Astrocyte (in vitro differentiated cells and primary cell): ENCODE data around the gene MGMT. TPM values are rescaled to one million over a fixed set of nuclear protein-coding genes. Genes with fewer than 3 reads are reported as not detected.

Experiments used
- DNase-seq: peaks from one replicate; pipeline ENCODE4 v3.0.0-alpha.2; 2010; ENCODE audit warnings: low read depth
- FAIRE-seq: peaks from 2 replicates; lab custom pipeline; 2011; peaks lifted over from hg19 to GRCh38; lab: Jason Lieb, UNC
- H2AFZ ChIP-seq: 2 replicates; pipeline ENCODE4 v1.6.0; 2012; ENCODE audit warnings: low read depth, low read length, inconsistent platforms
- H3K27ac ChIP-seq: 2 replicates; pipeline ENCODE4 v1.5.1; 2011; ENCODE audit warnings: low read depth, low read length, inconsistent platforms
- H3K27me3 ChIP-seq: 2 replicates; pipeline ENCODE4 v1.6.0; 2011; ENCODE audit warnings: low read length, inconsistent platforms; ENCODE audit not compliant: insufficient read depth
- H3K36me3 ChIP-seq: 2 replicates; pipeline ENCODE4 v1.5.1; 2011; ENCODE audit warnings: low read length, inconsistent platforms; ENCODE audit not compliant: insufficient read depth
- H3K4me1 ChIP-seq: 2 replicates; pipeline ENCODE4 v1.5.1; 2011; ENCODE audit warnings: low read length, inconsistent platforms; ENCODE audit not compliant: insufficient read depth
- H3K4me2 ChIP-seq: 2 replicates; pipeline ENCODE4 v1.6.0; 2012; ENCODE audit warnings: low read length, inconsistent platforms
- H3K4me3 ChIP-seq: 2 replicates; pipeline ENCODE4 v1.5.1; 2011; ENCODE audit warnings: low read depth, mild to moderate bottlenecking, low read length, inconsistent platforms; ENCODE audit not compliant: insufficient read depth
- H3K79me2 ChIP-seq: 2 replicates; pipeline ENCODE4 v1.6.0; 2012; ENCODE audit warnings: mild to moderate bottlenecking, low read length, inconsistent platforms; ENCODE audit not compliant: insufficient read depth
- H3K9ac ChIP-seq: 2 replicates; pipeline ENCODE4 v1.6.0; 2012; ENCODE audit warnings: mild to moderate bottlenecking, low read length, inconsistent platforms
- H3K9me3 ChIP-seq: 2 replicates; pipeline ENCODE4 v1.5.1; 2012; ENCODE audit warnings: low read depth, mild to moderate bottlenecking, low read length, inconsistent platforms; ENCODE audit not compliant: insufficient read depth
- H4K20me1 ChIP-seq: 2 replicates; pipeline ENCODE4 v1.6.0; 2012; ENCODE audit warnings: low read length, inconsistent platforms; ENCODE audit not compliant: insufficient read depth
- H3K27ac Mint-ChIP-seq: one replicate; pipeline ENCODE4 v1.8.0; 2021; ENCODE audit warnings: mild to moderate bottlenecking, mixed read lengths; ENCODE audit not compliant: unreplicated experiment
- H3K27me3 Mint-ChIP-seq: one replicate; pipeline ENCODE4 v1.8.0; 2021; ENCODE audit warnings: low read depth, mixed read lengths; ENCODE audit not compliant: unreplicated experiment
- H3K36me3 Mint-ChIP-seq: one replicate; pipeline ENCODE4 v1.8.0; 2021; ENCODE audit warnings: low read depth, mixed read lengths; ENCODE audit not compliant: unreplicated experiment
- H3K4me1 Mint-ChIP-seq: one replicate; pipeline ENCODE4 v1.8.0; 2021; ENCODE audit warnings: low read depth, mixed read lengths; ENCODE audit not compliant: unreplicated experiment
- H3K4me3 Mint-ChIP-seq: one replicate; pipeline ENCODE4 v1.8.0; 2021; ENCODE audit warnings: mild to moderate bottlenecking, moderate library complexity, mixed read lengths; ENCODE audit not compliant: unreplicated experiment
- H3K9me3 Mint-ChIP-seq: one replicate; pipeline ENCODE4 v1.8.0; 2021; ENCODE audit warnings: mild to moderate bottlenecking, mixed read lengths; ENCODE audit not compliant: unreplicated experiment
- CTCF ChIP-seq: IDR thresholded peaks from 2 replicates; pipeline ENCODE4 v1.5.1; 2011; ENCODE audit warnings: low read depth, mild to moderate bottlenecking, inconsistent platforms, low read length, moderate library complexity; ENCODE audit not compliant: insufficient read depth
- EZH2 ChIP-seq: IDR thresholded peaks from 2 replicates; pipeline ENCODE4 v1.6.1; 2012; ENCODE audit warnings: mild to moderate bottlenecking, low read length, inconsistent platforms; ENCODE audit not compliant: insufficient read depth
- total RNA-seq: library from RNA; stranded (reverse); gene quantifications from 2 replicates; pipeline ENCODE4 v1.2.1, GENCODE V29; 2021

MGMT gene
- total RNA-seq, 1 donor from 2014 or later, result 9.5 TPM

- TF ChIP-seq EZH2 (no peak), CTCF (no peak)
- Histone ChIP-seq H3K27ac (no peak overlapping the region), H3K4me3 (no peak overlapping the region), H3K9me3 (peaks cover 13% of the 10 kb centered on the region), H3K79me2 (no peaks in the 10 kb centered on the region), H3K36me3 (no peaks in the 10 kb centered on the region), H2AFZ (no peak overlapping the region), H3K4me1 (no peaks in the 10 kb centered on the region), H3K4me2 (no peak overlapping the region), H3K27me3 (no peaks in the 10 kb centered on the region), H3K9ac (no peak overlapping the region), H4K20me1 (no peaks in the 10 kb centered on the region)
- Mint-ChIP-seq H3K27me3 (peaks cover 3% of the 10 kb centered on the region), H3K27ac (no peak overlapping the region), H3K4me1 (no peaks in the 10 kb centered on the region), H3K4me3 (no peak overlapping the region), H3K9me3 (peaks cover 18% of the 10 kb centered on the region), H3K36me3 (peaks cover 7% of the 10 kb centered on the region)
- FAIRE-seq (no peak), DNase-seq (no peak)
Observed at GRCh38 chr10:129727071-129727470, 260.0 kb downstream of the MGMT start.

GRCh38 chr10:129727495-129727894 lies 260.5 kb downstream of the MGMT start:
- no peak overlapping the region for H3K9ac ChIP-seq
- no peak overlapping the region for H3K27ac Mint-ChIP-seq
- H3K9me3 ChIP-seq, result peaks cover 13% of the 10 kb centered on the region
- no peak overlapping the region for H3K4me3 ChIP-seq
- peaks cover 18% of the 10 kb centered on the region for H3K9me3 Mint-ChIP-seq
- no peaks in the 10 kb centered on the region for H3K4me1 ChIP-seq
- peaks cover 7% of the 10 kb centered on the region for H3K36me3 Mint-ChIP-seq
- no peaks in the 10 kb centered on the region for H3K4me1 Mint-ChIP-seq
- H3K4me3 Mint-ChIP-seq, result no peak overlapping the region
- no peaks in the 10 kb centered on the region for H3K79me2 ChIP-seq
- DNase-seq, result no peak
- no peaks in the 10 kb centered on the region for H3K27me3 ChIP-seq
- H4K20me1 ChIP-seq, result no peaks in the 10 kb centered on the region
- H3K36me3 ChIP-seq, result no peaks in the 10 kb centered on the region
- no peak overlapping the region for H3K4me2 ChIP-seq
- no peak for TF ChIP-seq CTCF
- TF ChIP-seq EZH2, result no peak
- H3K27me3 Mint-ChIP-seq, result peaks cover 3% of the 10 kb centered on the region
- FAIRE-seq, result no peak
- no peak overlapping the region for H3K27ac ChIP-seq
- H2AFZ ChIP-seq, result no peak overlapping the region

- Histone ChIP-seq H3K4me1 (no peaks in the 10 kb centered on the region), H3K27ac (no peak overlapping the region), H3K4me2 (no peak overlapping the region), H2AFZ (no peak overlapping the region), H3K4me3 (no peak overlapping the region), H3K9ac (no peak overlapping the region), H3K27me3 (no peaks in the 10 kb centered on the region), H3K9me3 (peaks cover 13% of the 10 kb centered on the region), H3K79me2 (no peaks in the 10 kb centered on the region), H3K36me3 (no peaks in the 10 kb centered on the region), H4K20me1 (no peaks in the 10 kb centered on the region)
- DNase-seq, result no peak
- Mint-ChIP-seq H3K4me1 (no peaks in the 10 kb centered on the region), H3K9me3 (peaks cover 18% of the 10 kb centered on the region), H3K27ac (no peak overlapping the region), H3K27me3 (peaks cover 3% of the 10 kb centered on the region), H3K36me3 (peaks cover 7% of the 10 kb centered on the region), H3K4me3 (no peak overlapping the region)
- TF ChIP-seq EZH2 (no peak), CTCF (no peak)
- no peak for FAIRE-seq
Observed at GRCh38 chr10:129728246-129728820, 261.3 kb downstream of the MGMT start.
